HEK293T (cell line): ENCODE results near the gene IRS2.

ENCODE experiments used
- CTCF ChIA-PET: fragments of 350-600 bp; formaldehyde crosslinking; extraction: SDS; loops from one replicate; lab custom pipeline; 2021; ENCODE audit warnings: antibody characterized with exemption, inconsistent platforms; lab: Yijun Ruan, JAX
- POLR2A ChIA-PET: fragments of 350-600 bp; formaldehyde crosslinking; extraction: SDS; loops from one replicate; lab custom pipeline; 2020; ENCODE audit warnings: antibody characterized with exemption, inconsistent platforms; lab: Yijun Ruan, JAX
- DNase-seq: peaks from one replicate; pipeline ENCODE4 v3.0.0; 2012; ENCODE audit warnings: mixed read lengths; ENCODE audit errors: extremely low spot score
- ARNT ChIP-seq: fragments of 450-650 bp; IDR thresholded peaks from 2 replicates; pipeline ENCODE4 v1.6.1; 2017; ENCODE audit warnings: mild to moderate bottlenecking
- BHLHE40 ChIP-seq: fragments of 450-650 bp; IDR thresholded peaks from 2 replicates; pipeline ENCODE4 v1.6.1; 2016; ENCODE audit warnings: mild to moderate bottlenecking, moderate library complexity, borderline replicate concordance
- CTBP1 ChIP-seq: fragments of 450-650 bp; IDR thresholded peaks from 2 replicates; pipeline ENCODE4 v1.6.1; 2016; ENCODE audit warnings: borderline replicate concordance
- ELF4 ChIP-seq: fragments of 450-650 bp; IDR thresholded peaks from 2 replicates; pipeline ENCODE4 v1.6.1; 2017; ENCODE audit warnings: antibody characterized with exemption
- FOXA1 ChIP-seq: fragments of 450-650 bp; IDR thresholded peaks from 2 replicates; pipeline ENCODE4 v1.6.1; 2016; ENCODE audit warnings: mild to moderate bottlenecking
- FOXK2 ChIP-seq: fragments of 450-650 bp; IDR thresholded peaks from 2 replicates; pipeline ENCODE4 v1.6.1; 2016; ENCODE audit warnings: mild to moderate bottlenecking
- FOXM1 ChIP-seq: fragments of 450-650 bp; IDR thresholded peaks from 2 replicates; pipeline ENCODE4 v1.6.1; 2017; ENCODE audit warnings: mild to moderate bottlenecking, borderline replicate concordance
- HDGF ChIP-seq: fragments of 450-650 bp; IDR thresholded peaks from 2 replicates; pipeline ENCODE4 v1.6.1; 2017; ENCODE audit warnings: antibody characterized with exemption, borderline replicate concordance
- L3MBTL2 ChIP-seq: fragments of 450-650 bp; conservative IDR thresholded peaks from 2 replicates; pipeline ENCODE4 v1.6.1; 2016; ENCODE audit warnings: mild to moderate bottlenecking
- LEF1 ChIP-seq: fragments of 450-650 bp; IDR thresholded peaks from 2 replicates; pipeline ENCODE4 v1.6.1; 2017; ENCODE audit warnings: mild to moderate bottlenecking, borderline replicate concordance
- NFRKB ChIP-seq: fragments of 450-650 bp; IDR thresholded peaks from 2 replicates; pipeline ENCODE4 v1.6.1; 2016; ENCODE audit warnings: mild to moderate bottlenecking, moderate library complexity
- PKNOX1 ChIP-seq: fragments of 450-650 bp; IDR thresholded peaks from 2 replicates; pipeline ENCODE4 v1.6.1; 2016
- SP1 ChIP-seq: fragments of 450-650 bp; IDR thresholded peaks from 2 replicates; pipeline ENCODE4 v1.6.1; 2017
- SUZ12 ChIP-seq: fragments of 450-650 bp; IDR thresholded peaks from 2 replicates; pipeline ENCODE4 v1.6.1; 2016; ENCODE audit warnings: mild to moderate bottlenecking
- TARDBP ChIP-seq: fragments of 450-650 bp; IDR thresholded peaks from 2 replicates; pipeline ENCODE4 v1.6.1; 2016
- ZNF384 ChIP-seq: fragments of 450-650 bp; IDR thresholded peaks from 2 replicates; pipeline ENCODE4 v1.6.1; 2016

The IRS2 gene

GRCh38 chr13:109712124-109712722 is 74.2 kb downstream of the IRS2 start:
- CTCF ChIA-PET: no interaction called here

DNA sequence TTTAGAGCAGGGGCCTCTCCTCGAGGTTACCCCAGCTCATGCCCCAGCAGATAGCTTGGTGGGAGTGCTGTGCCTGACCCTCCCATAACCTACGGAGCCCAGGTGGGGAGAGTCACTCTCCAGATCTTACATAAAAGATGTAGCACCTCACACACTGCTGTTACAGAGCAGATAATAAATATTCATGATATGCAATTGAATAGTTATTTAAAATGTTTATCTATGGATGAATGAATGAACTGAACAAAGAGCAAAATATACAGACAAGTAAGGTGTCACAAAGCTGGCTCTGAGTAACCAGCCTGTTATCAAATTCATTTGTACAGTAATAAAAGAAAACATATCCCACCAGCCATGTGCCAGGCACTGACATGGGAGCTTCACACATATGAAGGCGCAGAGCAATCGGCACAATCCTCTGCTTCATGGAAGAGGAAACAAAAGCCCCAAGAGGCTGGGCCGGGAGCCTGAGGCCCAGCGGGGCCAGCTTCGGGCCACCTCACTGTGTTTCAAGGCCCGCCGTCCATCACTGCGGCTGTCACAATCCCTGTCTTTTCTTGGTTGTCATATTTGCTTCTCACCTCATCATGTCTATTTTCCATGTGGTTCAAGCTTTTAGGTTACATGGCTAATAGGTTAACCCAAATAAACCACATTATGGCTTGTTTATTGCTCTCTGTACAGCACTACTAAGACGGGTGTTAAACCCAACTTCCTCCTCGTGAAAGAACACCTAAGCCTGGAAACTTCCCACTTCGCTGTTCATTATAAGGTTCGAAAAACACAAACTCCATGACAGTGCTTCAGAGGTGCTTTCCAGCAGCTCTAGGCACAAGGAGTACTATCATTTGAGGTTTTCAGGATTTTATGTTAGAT is 78.4 kb downstream of the IRS2 start:
- POLR2A ChIA-PET: no interaction called here

More at GRCh38 chr13:109712124-109712722, 74.2 kb downstream of the IRS2 start:
- POLR2A ChIA-PET: no interaction called here
- DNase-seq: no peak
- TF ChIP-seq ELF4 (no peak), PKNOX1 (no peak), SP1 (no peak), FOXA1 (no peak), SUZ12 (no peak), NFRKB (no peak), TARDBP (no peak), BHLHE40 (no peak), HDGF (no peak), FOXK2 (no peak)

DNA sequence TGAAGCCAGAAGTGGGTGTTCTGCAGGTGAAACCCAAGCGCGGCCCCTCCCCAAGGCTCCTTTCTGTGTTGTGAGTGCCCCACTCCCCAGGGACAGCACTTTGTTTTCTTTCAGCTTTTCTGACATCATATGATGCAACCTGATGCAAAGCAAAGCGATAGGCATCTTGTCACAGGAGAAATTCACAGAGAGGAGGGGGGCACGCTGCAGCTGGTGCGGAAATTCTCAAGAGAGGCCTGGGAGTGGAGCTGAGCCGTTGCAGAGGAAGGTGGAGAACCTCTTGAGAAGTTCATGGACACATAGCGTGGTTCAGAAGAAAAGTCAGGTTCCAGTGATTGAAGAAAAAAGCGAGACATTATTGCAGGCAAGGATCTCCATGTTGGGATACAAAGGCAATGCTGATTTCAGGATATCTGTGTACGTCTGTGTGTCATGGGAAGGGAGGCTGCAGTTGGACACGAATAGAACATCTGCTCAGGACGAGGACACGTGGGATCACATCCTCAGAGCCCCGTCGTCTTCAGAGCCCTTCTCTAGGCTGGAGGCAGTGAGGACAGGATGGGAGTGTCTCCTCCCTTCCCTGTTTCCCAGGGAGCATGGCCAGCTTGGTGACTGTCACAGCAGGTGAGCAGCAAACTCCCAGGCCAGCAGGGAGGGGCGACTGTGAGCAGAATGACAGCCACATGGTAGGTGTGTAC is 79.2 kb downstream of the IRS2 start:
- ChIA-PET CTCF (no interaction called here), POLR2A (no interaction called here)
- DNase-seq: no peak
- TF ChIP-seq PKNOX1 (no peak), FOXK2 (no peak), L3MBTL2 (no peak), ZNF384 (no peak)

More for the DNA sequence above, 78.4 kb downstream of the IRS2 start:
- TF ChIP-seq SUZ12: no peak
- no peak for TF ChIP-seq ELF4
- TF ChIP-seq NFRKB: no peak
- TF ChIP-seq TARDBP: no peak
- TF ChIP-seq ARNT: no peak
- no peak for TF ChIP-seq FOXM1
- TF ChIP-seq FOXK2: no peak
- no peak for TF ChIP-seq L3MBTL2
- TF ChIP-seq LEF1: no peak
- TF ChIP-seq FOXA1: no peak
- no peak for DNase-seq
- CTCF ChIA-PET: no interaction called here

GRCh38 chr13:109706015-109706715 is 80.2 kb downstream of the IRS2 start:
- ChIA-PET CTCF (no interaction called here), POLR2A (no interaction called here)
- no peak for DNase-seq
- no peak for TF ChIP-seq FOXA1
- TF ChIP-seq CTBP1: no peak
- no peak for TF ChIP-seq L3MBTL2
- TF ChIP-seq FOXK2: no peak
- no peak for TF ChIP-seq PKNOX1
- no peak for TF ChIP-seq ARNT
- TF ChIP-seq NFRKB: no peak
- TF ChIP-seq ZNF384: no peak
- no peak for TF ChIP-seq TARDBP
- TF ChIP-seq ELF4: no peak
- no peak for TF ChIP-seq SP1
- TF ChIP-seq LEF1: no peak
- TF ChIP-seq SUZ12: no peak
- no peak for TF ChIP-seq FOXM1
- TF ChIP-seq BHLHE40: no peak
- TF ChIP-seq HDGF: no peak

- POLR2A ChIA-PET: no interaction called here
- no peak for DNase-seq
- TF ChIP-seq FOXA1: no peak
- CTCF ChIA-PET: interaction anchor here (0.7 kb wide), 1 partner anchor 418 kb away, joined by 7 read pairs; no protein-coding TSS in a partner anchor
These were observed 81.4 kb downstream of the IRS2 start for GRCh38 chr13:109704771-109705635.
